Measurements from ENCODE around the gene EXOC3L1. TPM values are rescaled to one million over a fixed set of nuclear protein-coding genes. Genes with fewer than 3 reads are reported as not detected.

EXOC3L1 gene
- not detected in 2 replicates for total RNA-seq (2016; rRNA removed; fragmentation: Illumina TruSeq; extraction: Trizol)
- not detected in 2 replicates for total RNA-seq (2016; cell fraction: cytosol; rRNA removed; fragmentation: Illumina TruSeq; extraction: Trizol; ENCODE audit: low read depth)
- total RNA-seq (2016; cell fraction: insoluble cytoplasmic fraction; rRNA removed; fragmentation: Illumina TruSeq; extraction: Trizol): not detected in 2 replicates
- not detected in 2 replicates for total RNA-seq (2016; cell fraction: membrane; rRNA removed; fragmentation: Illumina TruSeq; extraction: Trizol)
- not detected in 2 replicates for total RNA-seq (2016; cell fraction: nucleus; rRNA removed; fragmentation: Illumina TruSeq; extraction: Trizol)
- polyA plus RNA-seq (2011; rRNA removed): 0.10 and 0.12 TPM in 2 replicates
- 0.15 and 0.21 TPM in 2 replicates for polyA plus RNA-seq (2011; cell fraction: cytosol; rRNA removed)
- polyA plus RNA-seq (2011; cell fraction: nucleus; rRNA removed): 1.1 and 1.6 TPM in 2 replicates
- 0.17 and 0.48 TPM in 2 replicates for polyA plus RNA-seq (2012)
- polyA plus RNA-seq (2016; cell fraction: cytosol; fragmentation: Illumina TruSeq; extraction: Trizol; ENCODE audit: low read depth): not detected in 2 replicates
- polyA plus RNA-seq (2016; cell fraction: insoluble cytoplasmic fraction; fragmentation: Illumina TruSeq; extraction: Trizol; ENCODE audit: low read depth): not detected in 2 replicates
- not detected in 2 replicates for polyA plus RNA-seq (2016; cell fraction: membrane; fragmentation: Illumina TruSeq; extraction: Trizol; ENCODE audit: low read depth)
- polyA plus RNA-seq (2016; cell fraction: nucleus; fragmentation: Illumina TruSeq; extraction: Trizol; ENCODE audit: insufficient read depth, low read depth): not detected in 2 replicates
- 0.14 TPM in 1 of 2 replicates, not detected in the other for polyA minus RNA-seq (2011; rRNA and poly(A)+ RNA removed; ENCODE audit: low replicate concordance)
- not detected in 2 replicates for polyA minus RNA-seq (2011; cell fraction: cytosol; rRNA and poly(A)+ RNA removed)
- polyA minus RNA-seq (2011; cell fraction: nucleus; rRNA and poly(A)+ RNA removed): 0.52 TPM in 1 of 2 replicates, not detected in the other
- not detected for Bru-seq, nascent RNA
- percentile 17 among the genes with signal in this experiment for BruChase-seq, experiment 1, labeled RNA remaining after a 6-hour chase
- not detected for BruChase-seq, experiment 2, labeled RNA remaining after a 2-hour chase
- long read RNA-seq, experiment 1, partial matches to known transcripts: 1 of 1 reads
- long read RNA-seq, experiment 1, other reads (novel, unspliced or antisense): 0 of 1 reads
- long read RNA-seq, experiment 2: 0 reads

GRCh38 chr16:67190041-67190440, at the start of gene EXOC3L1:
Gene EXOC3L1 (minus strand): TSS chr16:67190136. CDS start chr16:67189676, 460 bp downstream.
- no peak within 1 kb of the TSS for H2AFZ ChIP-seq (ENCODE audit: low read length)
- CTCF ChIA-PET (ENCODE audit: low intra/inter-chr PET ratio, low total read pairs): no interaction called here
- no TSS peak for BruUV-seq (replicated peaks)

More at GRCh38 chr16:67190041-67190440, at the start of gene EXOC3L1:
- no peak within 1 kb of the TSS for H3K9ac ChIP-seq (ENCODE audit: insufficient read depth, low read depth, low read length)
- WGBS (ENCODE audit: low lambda C conversion rate): 18% methylated on average over 6 of the region's 6 CpGs
- H4K20me1 ChIP-seq (ENCODE audit: insufficient read depth, low read length): no peaks in the 10 kb centered on the region; the same call in 1 of the 2 replicates
- ATAC-seq (no peak), DNase-seq (ENCODE audit: low spot score) (no peak), FAIRE-seq (no peak)
- peaks cover 13 to 15% of the 10 kb centered on the region in 2 experiments; a peak in 4 of 5 replicates for H3K36me3 ChIP-seq (replicated peaks in 1 of 2; ENCODE audit: control insufficient read depth in 1 of 2, insufficient read depth in 2 of 2, low read length in 2 of 2)
- no peaks in the 10 kb centered on the region for H3K9me3 ChIP-seq (ENCODE audit: low read length)
- peaks cover 59% of the 10 kb centered on the region for H3K4me1 ChIP-seq (ENCODE audit: insufficient read depth, low read length)
- H3K4me2 ChIP-seq (ENCODE audit: low read depth, low read length): peak within 1 kb of the TSS; percentile 36
- peaks cover 7 to 16% of the 10 kb centered on the region in 2 experiments; a peak in 2 of 5 replicates for H3K27me3 ChIP-seq (ENCODE audit: control insufficient read depth in 1 of 2, insufficient read depth in 2 of 2, low read length in 2 of 2)
- intact Hi-C loops (cut with micrococcal nuclease; ENCODE audit: unreplicated experiment) (no loop called here), in situ Hi-C loops (cut with HindIII; ENCODE audit: extremely low pct_ligation_motif_present, low pct_unique_long_range_greater_than_20kb) (no loop called here)
- TF ChIP-seq, protein P1, sequence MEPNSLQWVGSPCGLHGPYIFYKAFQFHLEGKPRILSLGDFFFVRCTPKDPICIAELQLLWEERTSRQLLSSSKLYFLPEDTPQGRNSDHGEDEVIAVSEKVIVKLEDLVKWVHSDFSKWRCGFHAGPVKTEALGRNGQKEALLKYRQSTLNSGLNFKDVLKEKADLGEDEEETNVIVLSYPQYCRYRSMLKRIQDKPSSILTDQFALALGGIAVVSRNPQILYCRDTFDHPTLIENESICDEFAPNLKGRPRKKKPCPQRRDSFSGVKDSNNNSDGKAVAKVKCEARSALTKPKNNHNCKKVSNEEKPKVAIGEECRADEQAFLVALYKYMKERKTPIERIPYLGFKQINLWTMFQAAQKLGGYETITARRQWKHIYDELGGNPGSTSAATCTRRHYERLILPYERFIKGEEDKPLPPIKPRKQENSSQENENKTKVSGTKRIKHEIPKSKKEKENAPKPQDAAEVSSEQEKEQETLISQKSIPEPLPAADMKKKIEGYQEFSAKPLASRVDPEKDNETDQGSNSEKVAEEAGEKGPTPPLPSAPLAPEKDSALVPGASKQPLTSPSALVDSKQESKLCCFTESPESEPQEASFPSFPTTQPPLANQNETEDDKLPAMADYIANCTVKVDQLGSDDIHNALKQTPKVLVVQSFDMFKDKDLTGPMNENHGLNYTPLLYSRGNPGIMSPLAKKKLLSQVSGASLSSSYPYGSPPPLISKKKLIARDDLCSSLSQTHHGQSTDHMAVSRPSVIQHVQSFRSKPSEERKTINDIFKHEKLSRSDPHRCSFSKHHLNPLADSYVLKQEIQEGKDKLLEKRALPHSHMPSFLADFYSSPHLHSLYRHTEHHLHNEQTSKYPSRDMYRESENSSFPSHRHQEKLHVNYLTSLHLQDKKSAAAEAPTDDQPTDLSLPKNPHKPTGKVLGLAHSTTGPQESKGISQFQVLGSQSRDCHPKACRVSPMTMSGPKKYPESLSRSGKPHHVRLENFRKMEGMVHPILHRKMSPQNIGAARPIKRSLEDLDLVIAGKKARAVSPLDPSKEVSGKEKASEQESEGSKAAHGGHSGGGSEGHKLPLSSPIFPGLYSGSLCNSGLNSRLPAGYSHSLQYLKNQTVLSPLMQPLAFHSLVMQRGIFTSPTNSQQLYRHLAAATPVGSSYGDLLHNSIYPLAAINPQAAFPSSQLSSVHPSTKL (CRISPR knock-in tag; IDR thresholded peaks at IDR 0.05): no peak
- TF ChIP-seq ZNF205 (CRISPR knock-in tag; IDR thresholded peaks at IDR 0.05): no peak
- TF ChIP-seq MED8 (CRISPR knock-in tag; IDR thresholded peaks at IDR 0.05; ENCODE audit: insufficient replicate concordance): no peak
- TF ChIP-seq XRCC5 (optimal IDR thresholded peaks at IDR 0.05; ENCODE audit: low read length): no peak
- no peak for TF ChIP-seq SIX4 (CRISPR knock-in tag; IDR thresholded peaks at IDR 0.05)
- no peak for TF ChIP-seq NR3C1 (CRISPR knock-in tag; IDR thresholded peaks at IDR 0.05)
- TF ChIP-seq ZBTB3 (CRISPR knock-in tag; IDR thresholded peaks at IDR 0.05; ENCODE audit: borderline replicate concordance, low read depth): no peak
- H3K27ac ChIP-seq (ENCODE audit: extremely low read length, insufficient read depth, low read length): no peak within 1 kb of the TSS
- peaks cover 21% of the 10 kb centered on the region for H3K79me2 ChIP-seq (ENCODE audit: insufficient read depth, low read length)
- peak within 1 kb of the TSS in 1 of 3 experiments; percentile 4; a peak in 1 of 6 replicates for H3K4me3 ChIP-seq (replicated peaks in 1 of 3; ENCODE audit: insufficient read depth in 1 of 3, low read depth in 2 of 3, low read length in 3 of 3)
- POLR2A ChIA-PET: interaction anchor here (1.0 kb wide), 1 partner anchor 20 kb away, joined by 4 read pairs; the partner anchor contains the start of gene NOL3

All from HepG2 (cell line).